Heart right ventricle (tissue), 16 donors: Measurements from ENCODE around the gene HOXA9. TPM values are rescaled to one million over a fixed set of nuclear protein-coding genes. Genes with fewer than 3 reads are reported as not detected.

ENCODE experiments used
- ATAC-seq, 8 donors: fragments of 200-7000 bp; cut with Tn5 transposase; one replicate each; pipeline ENCODE4 v1.9.1; 2020; ENCODE audit warnings: mild to moderate bottlenecking in 8 of 8, moderate library complexity in 8 of 8, moderate number of reproducible peaks in 1 of 8
- DNase-seq, 2 donors: peaks; one replicate each; pipeline ENCODE4 v3.0.0-alpha.2; 2020
- H3K27ac ChIP-seq, 10 donors: fragments of 200-600 bp; sonication (generic) in 2 of 10; one replicate each; pipeline versions ENCODE4 v1.5.0 to v1.8.0; 2020 to 2022; ENCODE audit warnings: mild to moderate bottlenecking in 3 of 10
- H3K27me3 ChIP-seq, 7 donors: fragments of 200-600 bp; one replicate each; pipeline ENCODE4 v1.8.0; 2021 to 2022; ENCODE audit warnings: mild to moderate bottlenecking in 2 of 7
- H3K36me3 ChIP-seq, 9 donors: fragments of 200-600 bp; sonication (generic) in 1 of 9; one replicate each; pipeline versions ENCODE4 v1.5.0 to v1.8.0; 2020 to 2022; ENCODE audit warnings: mild to moderate bottlenecking in 2 of 9
- H3K4me1 ChIP-seq, 9 donors: fragments of 200-600 bp; sonication (generic) in 1 of 9; one replicate each; pipeline versions ENCODE4 v1.5.0 to v1.8.0; 2020 to 2022; ENCODE audit warnings: mild to moderate bottlenecking in 4 of 9
- H3K4me3 ChIP-seq, 10 donors: fragments of 200-600 bp; sonication (generic) in 2 of 10; one replicate each; pipeline versions ENCODE4 v1.5.0 to v1.8.0; 2020 to 2022; ENCODE audit warnings: mild to moderate bottlenecking in 7 of 10, moderate library complexity in 2 of 10
- H3K9me3 ChIP-seq, 11 donors: fragments of 200-600 bp in 10 of 11; sonication (generic) in 2 of 11; one replicate each; pipeline versions ENCODE4 v1.5.0 to v1.8.0; 2013 to 2022; ENCODE audit warnings: mild to moderate bottlenecking in 2 of 11, control low read depth in 1 of 11, moderate library complexity in 1 of 11
- CTCF ChIP-seq, 9 donors: fragments of 200-600 bp; sonication (generic) in 2 of 9; IDR thresholded peaks; one replicate each; pipeline versions ENCODE4 v1.5.0 to v1.8.0; 2021 to 2022; ENCODE audit warnings: antibody characterized with exemption in 9 of 9, mild to moderate bottlenecking in 5 of 9, moderate library complexity in 1 of 9
- WGBS, 2 donors: extraction: QIAGEN DNeasy Blood & Tissue Kit; methylation state at CpG; one replicate each; pipeline ENCODE4 v1.1.7; 2013; ENCODE audit warnings: inconsistent platforms in 1 of 2; 5-methylcytosine and 5-hydroxymethylcytosine counted together
- intact Hi-C, 10 donors: fragments of 100-400 bp; cut with DNase I; formaldehyde crosslinking; loops; one replicate each; pipeline versions ENCODE4 v1.11.1 to v1.14.2; 2022
- polyA plus RNA-seq, 2 donors: library from polyadenylated mRNA; stranded (reverse); fragments of 200-250 nt; gene quantifications; one replicate each; pipeline ENCODE4 v1.2.3, GENCODE V29; 2013
- total RNA-seq, 10 donors: library from RNA; stranded (reverse); fragmentation: NEBNext Ultra II Directional in 3 of 10; extraction: Animal tissue kit (Norgen Biotek cat#: 25700) in 3 of 10; gene quantifications; one replicate each; pipeline versions ENCODE4 v1.2.1 to v1.2.4, GENCODE V29; 2021 to 2023
- donor health status: Arrhythmogenic right ventricular cardiomyopathy.
- donor health status: ischemic (EF 13 %, LVEDD 7.1; RV severe dilation, severe dysfunction).
- donor health status: healthy with polysubstance abuse.
- donor health status: DM: no; HTN: yes; CAD: no.
- donor health status: DM: no; HTN: no; CAD: no.
- donor health status: ischemic (EF 25% LVEDD 6.9; RV normal size, moderate dysfunction).
- donor health status: ischemic (EF 25% LVEDD 5.7; RV mildly dilated, moderate dysfunction).
- donor health status: healthy.
- donor health status: DM: yes; HTN: yes; CAD: no.
- donor health status: Ischemic cardiomyopathy.
- donor health status: ischemic (EF 35%, LVEDD 5.7; RV mildly dilated, moderate dysfunction).
- donor health status: nonischemic (EF 11% LVEDD 7.7; RV severe dilation, severe dysfunction).
- donor health status: DM: yes; HTN: yes; CAD: no.
- donor health status: PGD.
- donor health status: ischemic (EF 29% LVEDD 5.4; RV normal size, mild dysfunction).
- donor health status: nonischemic (EF 23%, LVEDD 6.1; RV moderate dilation, normal function).

The HOXA9 gene
- total and polyA plus RNA-seq, 12 donors = not detected

- Histone ChIP-seq H3K9me3 (no peaks in the 10 kb centered on the region), H3K4me3 (no peak overlapping the region), H3K4me1 (peaks cover 0 to 14% (median 0%) of the 10 kb centered on the region in 9 donors), H3K27ac (no peak overlapping the region), H3K36me3 (no peaks in the 10 kb centered on the region), H3K27me3 (peaks cover 45 to 100% (median 99%) of the 10 kb centered on the region in 7 donors)
- no peak for TF ChIP-seq CTCF (IDR thresholded peaks at IDR 0.05)
- 26 to 28% methylated on average over 6 of the region's 6 CpGs for WGBS, 2 donors
- intact Hi-C loops = loop anchor here in 1 of 10 donors (5.0 kb wide), 1 partner anchor 36 kb away; the partner anchor contains the start of gene HOXA1
- ATAC-seq (no peak), DNase-seq (no peak)
Measured at GRCh38 chr7:27132978-27133377, 32.4 kb downstream of the HOXA9 start.

GRCh38 chr7:27132214-27132613 is 33.1 kb downstream of the HOXA9 start:
- 32 to 41% methylated on average over 2 of the region's 2 CpGs for WGBS, 2 donors
- H3K4me3 ChIP-seq = no peak overlapping the region
- no peak for ATAC-seq
- no peak for DNase-seq
- no peaks in the 10 kb centered on the region for H3K9me3 ChIP-seq
- H3K27me3 ChIP-seq = peaks cover 45 to 100% (median 99%) of the 10 kb centered on the region in 7 donors
- peaks cover 0 to 14% (median 0%) of the 10 kb centered on the region in 9 donors for H3K4me1 ChIP-seq
- intact Hi-C loops = loop anchor here in 1 of 10 donors (5.0 kb wide), 1 partner anchor 35 kb away; the partner anchor contains the start of gene HOXA1
- TF ChIP-seq CTCF (IDR thresholded peaks at IDR 0.05) = no peak
- no peaks in the 10 kb centered on the region for H3K36me3 ChIP-seq
- no peak overlapping the region for H3K27ac ChIP-seq

GRCh38 chr7:27131390-27131819 is 33.9 kb downstream of the HOXA9 start:
- H3K4me1 ChIP-seq = peaks cover 0 to 14% (median 0%) of the 10 kb centered on the region in 9 donors
- intact Hi-C loops = loop anchor here in 1 of 10 donors (5.0 kb wide), 1 partner anchor 34 kb away; the partner anchor contains the start of gene HOXA1
- ATAC-seq = no peak
- TF ChIP-seq CTCF (IDR thresholded peaks at IDR 0.05) = no peak
- H3K4me3 ChIP-seq = peak overlapping the region in 9 of 10 donors; percentile 17 to 58 (median 48)
- DNase-seq = no peak
- WGBS, 2 donors = 19 to 20% methylated on average over 12 of the region's 12 CpGs
- no peaks in the 10 kb centered on the region for H3K36me3 ChIP-seq
- peaks cover 45 to 100% (median 99%) of the 10 kb centered on the region in 7 donors for H3K27me3 ChIP-seq
- no peaks in the 10 kb centered on the region for H3K9me3 ChIP-seq
- peak overlapping the region in 2 of 10 donors; percentile 60 to 73 for H3K27ac ChIP-seq

GRCh38 chr7:27130540-27131389 is 34.6 kb downstream of the HOXA9 start, which contains the start of gene HOXA4:
Gene HOXA4, minus strand, starts transcription at chr7:27130757. Its CDS starts 24 bp downstream, at chr7:27130733.
- peaks cover 45 to 100% (median 99%) of the 10 kb centered on the region in 7 donors for H3K27me3 ChIP-seq
- intact Hi-C loops = loop anchor here in 1 of 10 donors (5.0 kb wide), 1 partner anchor 33 kb away; the partner anchor contains the start of gene HOXA1
- H3K4me1 ChIP-seq = peaks cover 0 to 14% (median 0%) of the 10 kb centered on the region in 9 donors
- no peaks in the 10 kb centered on the region for H3K36me3 ChIP-seq
- H3K4me3 ChIP-seq = peak within 1 kb of the TSS; percentile 17 to 58 (median 48)
- ATAC-seq (peak; percentile 62 to 94 (median 87)), DNase-seq (peak; percentile 61 to 63)
- TF ChIP-seq CTCF (IDR thresholded peaks at IDR 0.05) = no peak
- no peaks in the 10 kb centered on the region for H3K9me3 ChIP-seq
- peak within 1 kb of the TSS in 7 of 10 donors; percentile 28 to 88 (median 70) for H3K27ac ChIP-seq
- 1 to 6% methylated on average over 65 to 67 of the region's 67 CpGs for WGBS, 2 donors
